PC-9 (cell line): Measurements from ENCODE around the gene ME2. TPM values are rescaled to one million over a fixed set of nuclear protein-coding genes. Genes with fewer than 3 reads are reported as not detected.

Experiments
- BruUV-seq: library from RNA; stranded (reverse); fragments of 400-500 nt; replicated peaks from 2 replicates; lab custom pipeline; 2021; lab: Mats Ljungman, UMichigan
- CTCF ChIA-PET: fragments of 300-600 bp; sonication (Branson Sonifier 250); formaldehyde crosslinking; loops from one replicate; lab custom pipeline; 2022; ENCODE audit warnings: antibody characterized with exemption; lab: Charles Lee
- POLR2A ChIA-PET: fragments of 300-600 bp; sonication (Branson Sonifier 250); formaldehyde crosslinking; loops from one replicate; lab custom pipeline; 2022; ENCODE audit warnings: antibody characterized with exemption; ENCODE audit not compliant: unreplicated experiment; lab: Charles Lee
- DNase-seq, 2 experiments: peaks; one replicate each; pipeline versions ENCODE4 v3.0.0 to v3.0.0-alpha.2; 2015 to 2022; ENCODE audit warnings: mixed read lengths in 1 of 2
- H2AFZ ChIP-seq: fragments of 200-600 bp; sonication (generic); 2 replicates; pipeline ENCODE4 v1.8.1; 2017; ENCODE audit warnings: antibody characterized with exemption
- H3F3A ChIP-seq: fragments of 200-600 bp; sonication (generic); 2 replicates; pipeline ENCODE4 v1.8.1; 2017; ENCODE audit warnings: antibody characterized with exemption, mild to moderate bottlenecking, low read depth; ENCODE audit not compliant: insufficient read depth
- H3K27ac ChIP-seq: fragments of 200-600 bp; sonication (generic); 2 replicates; pipeline ENCODE4 v1.6.1; 2016; ENCODE audit warnings: mixed run types
- H3K27me3 ChIP-seq: fragments of 200-600 bp; sonication (generic); 2 replicates; pipeline ENCODE4 v1.6.1; 2016; ENCODE audit warnings: low read depth, mixed run types; ENCODE audit not compliant: insufficient read depth
- H3K36me3 ChIP-seq: fragments of 200-600 bp; sonication (generic); 2 replicates; pipeline ENCODE4 v1.6.1; 2016; ENCODE audit warnings: low read depth, mixed run types
- H3K4me1 ChIP-seq: fragments of 200-600 bp; sonication (generic); replicated peaks from 2 replicates; pipeline ENCODE4 v1.6.1; 2016; ENCODE audit warnings: mixed run types; ENCODE audit not compliant: insufficient read depth
- H3K4me2 ChIP-seq: fragments of 200-600 bp; sonication (generic); 2 replicates; pipeline ENCODE4 v1.6.1; 2017; ENCODE audit warnings: mixed run types
- H3K4me3 ChIP-seq: fragments of 200-600 bp; sonication (generic); 2 replicates; pipeline ENCODE4 v1.6.1; 2016; ENCODE audit warnings: mixed run types
- H3K79me2 ChIP-seq: fragments of 200-600 bp; sonication (generic); 2 replicates; pipeline ENCODE4 v1.6.1; 2017; ENCODE audit warnings: low read depth, mixed run types
- H3K9me2 ChIP-seq: fragments of 200-600 bp; sonication (generic); 2 replicates; pipeline ENCODE4 v1.8.1; 2017; ENCODE audit warnings: mild to moderate bottlenecking; ENCODE audit not compliant: insufficient read depth
- H3K9me3 ChIP-seq: fragments of 200-600 bp; sonication (generic); 2 replicates; pipeline ENCODE4 v1.8.1; 2016; ENCODE audit warnings: low read depth; ENCODE audit not compliant: insufficient read depth
- H4K20me1 ChIP-seq: fragments of 200-600 bp; sonication (generic); 2 replicates; pipeline ENCODE4 v1.8.1; 2017; ENCODE audit not compliant: insufficient read depth
- EZH2 ChIP-seq: fragments of 200-600 bp; sonication (generic); IDR thresholded peaks from 2 replicates; pipeline ENCODE4 v1.8.0; 2017; ENCODE audit warnings: antibody characterized with exemption, low read depth
- intact Hi-C: fragments of 100-400 bp; cut with micrococcal nuclease; formaldehyde crosslinking; loops from one replicate; pipeline ENCODE4 v1.10.0; 2022; ENCODE audit not compliant: unreplicated experiment
- total RNA-seq: library from RNA; stranded (reverse); gene quantifications from 2 replicates; pipeline ENCODE4 v1.2.3, GENCODE V29; 2021
- TF ChIP-seq, protein P1 (sequence below): fragments of 200-600 bp; sonication (generic); conservative IDR thresholded peaks from 2 replicates; pipeline ENCODE4 v1.6.1; 2017; ENCODE audit warnings: mixed run types, antibody characterized with exemption, mild to moderate bottlenecking, moderate library complexity

Gene ME2
- total RNA-seq, 1 experiment from 2014 or later, result 27.9 TPM

DNA sequence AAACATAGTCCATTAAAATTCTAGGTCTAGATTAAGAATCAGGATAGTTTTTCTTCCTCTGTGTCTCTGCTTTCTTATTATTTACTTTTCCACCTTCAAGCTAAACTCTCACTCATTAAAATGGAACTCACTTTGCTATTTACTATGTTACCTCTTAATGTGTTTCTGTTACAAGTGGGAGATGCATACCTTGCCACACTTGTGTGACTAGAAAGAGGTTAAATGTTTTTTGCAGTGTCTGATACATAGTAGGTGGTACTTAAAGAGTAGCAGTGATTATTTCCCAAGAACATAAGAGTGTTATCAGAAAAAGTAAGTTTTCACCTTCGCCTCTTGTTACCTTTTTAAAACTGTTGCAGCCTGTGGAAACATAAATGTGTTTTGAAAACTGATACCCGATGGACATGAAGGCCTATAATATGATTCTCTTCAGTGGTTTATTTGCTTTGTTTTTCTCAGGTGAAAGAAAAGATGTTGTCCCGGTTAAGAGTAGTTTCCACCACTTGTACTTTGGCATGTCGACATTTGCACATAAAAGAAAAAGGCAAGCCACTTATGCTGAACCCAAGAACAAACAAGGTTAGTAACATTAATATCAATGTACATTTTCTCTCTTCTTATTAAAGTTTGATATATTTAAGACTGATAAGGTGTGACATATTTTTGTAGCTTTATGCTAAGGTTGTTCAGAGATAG, 16.6 kb downstream of the ME2 start:
- Histone ChIP-seq H3K36me3 (0 out of 2 replicates have a peak, but pooled peaks cover 3% of the 10 kb centered on the region), H3K4me3 (no peak overlapping the region), H3K4me2 (no peak overlapping the region), H2AFZ (no peak overlapping the region), H4K20me1 (no peaks in the 10 kb centered on the region; the same call in 1 of the 2 replicates), H3K9me2 (no peaks in the 10 kb centered on the region), H3K79me2 (no peaks in the 10 kb centered on the region), H3K27me3 (no peaks in the 10 kb centered on the region), H3K4me1 (no peaks in the 10 kb centered on the region), H3F3A (no peaks in the 10 kb centered on the region; the same call in 1 of the 2 replicates), H3K27ac (no peak overlapping the region), H3K9me3 (no peaks in the 10 kb centered on the region)
- CTCF ChIA-PET, result no interaction called here
- no TSS peak for BruUV-seq
- TF ChIP-seq, protein P1, sequence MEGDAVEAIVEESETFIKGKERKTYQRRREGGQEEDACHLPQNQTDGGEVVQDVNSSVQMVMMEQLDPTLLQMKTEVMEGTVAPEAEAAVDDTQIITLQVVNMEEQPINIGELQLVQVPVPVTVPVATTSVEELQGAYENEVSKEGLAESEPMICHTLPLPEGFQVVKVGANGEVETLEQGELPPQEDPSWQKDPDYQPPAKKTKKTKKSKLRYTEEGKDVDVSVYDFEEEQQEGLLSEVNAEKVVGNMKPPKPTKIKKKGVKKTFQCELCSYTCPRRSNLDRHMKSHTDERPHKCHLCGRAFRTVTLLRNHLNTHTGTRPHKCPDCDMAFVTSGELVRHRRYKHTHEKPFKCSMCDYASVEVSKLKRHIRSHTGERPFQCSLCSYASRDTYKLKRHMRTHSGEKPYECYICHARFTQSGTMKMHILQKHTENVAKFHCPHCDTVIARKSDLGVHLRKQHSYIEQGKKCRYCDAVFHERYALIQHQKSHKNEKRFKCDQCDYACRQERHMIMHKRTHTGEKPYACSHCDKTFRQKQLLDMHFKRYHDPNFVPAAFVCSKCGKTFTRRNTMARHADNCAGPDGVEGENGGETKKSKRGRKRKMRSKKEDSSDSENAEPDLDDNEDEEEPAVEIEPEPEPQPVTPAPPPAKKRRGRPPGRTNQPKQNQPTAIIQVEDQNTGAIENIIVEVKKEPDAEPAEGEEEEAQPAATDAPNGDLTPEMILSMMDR, result no peak
- TF ChIP-seq EZH2, result no peak
- DNase-seq, result no peak
- intact Hi-C loops, result no loop called here
- POLR2A ChIA-PET, result no interaction called here

DNA sequence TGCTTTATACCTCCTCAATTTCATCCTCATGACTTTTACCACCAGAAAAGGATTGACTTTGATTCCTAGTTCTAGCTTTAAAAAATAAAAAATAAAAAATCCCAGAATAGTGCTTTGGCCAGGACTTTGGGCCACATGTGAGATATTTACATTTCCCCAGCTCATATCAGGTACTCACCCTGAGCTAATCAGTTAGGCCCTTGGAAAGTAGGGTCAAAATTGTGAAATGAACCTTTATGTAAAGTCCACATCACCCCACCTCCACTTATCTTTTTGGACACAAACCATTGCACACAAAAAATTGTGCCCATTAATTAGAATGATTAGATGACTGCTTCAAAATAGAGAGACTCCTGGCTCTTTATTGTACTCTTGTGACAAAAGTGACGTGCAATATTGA, 17.2 kb downstream of the ME2 start:
- Histone ChIP-seq H2AFZ (no peak overlapping the region), H3K9me2 (no peaks in the 10 kb centered on the region), H3K36me3 (0 out of 2 replicates have a peak, but pooled peaks cover 3% of the 10 kb centered on the region), H3K79me2 (no peaks in the 10 kb centered on the region), H3K4me1 (no peaks in the 10 kb centered on the region), H3K27me3 (no peaks in the 10 kb centered on the region), H3F3A (no peaks in the 10 kb centered on the region; the same call in 1 of the 2 replicates), H3K4me3 (no peak overlapping the region), H3K27ac (no peak overlapping the region), H3K4me2 (no peak overlapping the region), H3K9me3 (no peaks in the 10 kb centered on the region), H4K20me1 (no peaks in the 10 kb centered on the region; the same call in 1 of the 2 replicates)
- DNase-seq, result no peak
- intact Hi-C loops, result no loop called here
- BruUV-seq, result no TSS peak
- POLR2A ChIA-PET, result no interaction called here
- TF ChIP-seq, protein P1, result no peak
- no peak for TF ChIP-seq EZH2
- CTCF ChIA-PET, result no interaction called here

DNA sequence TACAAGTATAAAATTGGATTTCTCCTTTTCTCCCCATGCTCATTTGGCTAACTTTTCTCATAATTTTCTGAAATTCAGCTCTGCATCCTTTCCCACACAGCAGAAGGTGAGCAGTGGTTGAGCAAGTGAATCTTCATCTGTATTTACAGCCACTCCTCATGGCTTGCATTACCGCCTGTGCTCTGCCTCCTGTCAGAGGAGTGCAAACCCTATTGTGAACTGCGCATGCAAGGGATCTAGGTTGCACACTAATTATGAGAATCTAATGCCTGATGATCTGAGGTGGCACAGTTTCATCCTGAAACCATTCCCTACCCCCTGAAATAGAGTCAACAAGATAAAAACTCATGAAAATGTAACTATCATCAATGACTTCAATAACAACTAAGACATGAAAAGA, 20.0 kb downstream of the ME2 start:
- intact Hi-C loops, result no loop called here
- H2AFZ ChIP-seq, result no peak overlapping the region
- H3K27ac ChIP-seq, result no peak overlapping the region
- ChIA-PET CTCF (no interaction called here), POLR2A (no interaction called here)
- no peak for TF ChIP-seq EZH2
- TF ChIP-seq, protein P1, result no peak
- H3K27me3 ChIP-seq, result no peaks in the 10 kb centered on the region
- no peaks in the 10 kb centered on the region for H3K9me3 ChIP-seq
- no TSS peak for BruUV-seq
- no peaks in the 10 kb centered on the region for H3K79me2 ChIP-seq
- no peaks in the 10 kb centered on the region for H3K4me1 ChIP-seq
- 0 out of 2 replicates have a peak, but pooled peaks cover 3% of the 10 kb centered on the region for H3K36me3 ChIP-seq
- no peak for DNase-seq
- no peak overlapping the region for H3K4me2 ChIP-seq
- no peak overlapping the region for H3K4me3 ChIP-seq
- no peaks in the 10 kb centered on the region for H3K9me2 ChIP-seq
- no peaks in the 10 kb centered on the region; the same call in 1 of the 2 replicates for H3F3A ChIP-seq
- H4K20me1 ChIP-seq, result no peaks in the 10 kb centered on the region; the same call in 1 of the 2 replicates
